ENCODE data around the gene THSD4. TPM values are rescaled to one million over a fixed set of nuclear protein-coding genes. Genes with fewer than 3 reads are reported as not detected.

THSD4 gene
- total RNA-seq, 1 donor from 2014 or later = 66.8 TPM

- Histone ChIP-seq H3K9me3 (no peaks in the 10 kb centered on the region), H3K4me1 (peaks cover 14% of the 10 kb centered on the region), H3K36me3 (no peaks in the 10 kb centered on the region), H3K27ac (no peak overlapping the region), H3K4me3 (no peak overlapping the region), H3K27me3 (no peaks in the 10 kb centered on the region)
- TF ChIP-seq CTCF (IDR thresholded peaks at IDR 0.05) = no peak
- no peak for TF ChIP-seq POLR2A (IDR thresholded peaks at IDR 0.05)
- intact Hi-C loops (cut with DNase I) = no loop called here
- DNase-seq (ENCODE audit: extremely low spot score in 2 of 2) = peak in 1 of 2 donors; percentile 69
Measured at GRCh38 chr15:71650603-71651002, 535.3 kb downstream of the THSD4 start.

- H3K9me3 ChIP-seq = no peaks in the 10 kb centered on the region
- H3K4me1 ChIP-seq = peaks cover 13% of the 10 kb centered on the region
- TF ChIP-seq CTCF (IDR thresholded peaks at IDR 0.05) = peak in 2 of 3 experiments; percentile 16 to 37
- no peak for TF ChIP-seq POLR2A (IDR thresholded peaks at IDR 0.05)
Measured at GRCh38 chr15:71651750-71652186, 536.5 kb downstream of the THSD4 start.

GRCh38 chr15:71654042-71654719, 538.9 kb downstream of the THSD4 start:
- Histone ChIP-seq H3K27me3 (no peaks in the 10 kb centered on the region), H3K9me3 (no peaks in the 10 kb centered on the region), H3K4me3 (no peak overlapping the region), H3K36me3 (no peaks in the 10 kb centered on the region), H3K4me1 (peaks cover 13% of the 10 kb centered on the region), H3K27ac (peak overlapping the region; percentile 49)
- TF ChIP-seq POLR2A (IDR thresholded peaks at IDR 0.05) (no peak), POLR2AphosphoS5 (IDR thresholded peaks at IDR 0.05; ENCODE audit: insufficient read depth in 1 of 2, low read depth in 1 of 2) (no peak)
- intact Hi-C loops (cut with DNase I) = no loop called here
- DNase-seq (ENCODE audit: extremely low spot score in 2 of 2) = peak in 1 of 2 donors; percentile 5

More at GRCh38 chr15:71651750-71652186, 536.5 kb downstream of the THSD4 start:
- no peak overlapping the region for H3K27ac ChIP-seq
- no peak overlapping the region for H3K4me3 ChIP-seq
- no peaks in the 10 kb centered on the region for H3K36me3 ChIP-seq
- intact Hi-C loops (cut with DNase I) = no loop called here
- no peaks in the 10 kb centered on the region for H3K27me3 ChIP-seq
- peak in 1 of 2 donors; percentile 64 for DNase-seq (ENCODE audit: extremely low spot score in 2 of 2)

- Histone ChIP-seq H3K36me3 (no peaks in the 10 kb centered on the region), H3K27ac (peak overlapping the region; percentile 49), H3K4me3 (no peak overlapping the region), H3K4me1 (peaks cover 19% of the 10 kb centered on the region), H3K27me3 (no peaks in the 10 kb centered on the region), H3K9me3 (no peaks in the 10 kb centered on the region)
- intact Hi-C loops (cut with DNase I) = no loop called here
- peak in 1 of 2 donors; percentile 91 for TF ChIP-seq POLR2AphosphoS5 (IDR thresholded peaks at IDR 0.05; ENCODE audit: insufficient read depth in 1 of 2, low read depth in 1 of 2)
- TF ChIP-seq POLR2A (IDR thresholded peaks at IDR 0.05) = no peak
- DNase-seq (ENCODE audit: extremely low spot score in 2 of 2) = peak in 1 of 2 donors; percentile 65
Measured at GRCh38 chr15:71654720-71655174, 539.5 kb downstream of the THSD4 start.

- Histone ChIP-seq H3K4me1 (peaks cover 31% of the 10 kb centered on the region), H3K4me3 (no peak overlapping the region), H3K36me3 (no peaks in the 10 kb centered on the region), H3K9me3 (no peaks in the 10 kb centered on the region), H3K27me3 (no peaks in the 10 kb centered on the region), H3K27ac (no peak overlapping the region)
- intact Hi-C loops (cut with DNase I) = no loop called here
- DNase-seq (ENCODE audit: extremely low spot score in 2 of 2) = peak in 1 of 2 donors; percentile 60
- TF ChIP-seq POLR2A (IDR thresholded peaks at IDR 0.05) (no peak), POLR2AphosphoS5 (IDR thresholded peaks at IDR 0.05; ENCODE audit: insufficient read depth in 1 of 2, low read depth in 1 of 2) (no peak), CTCF (IDR thresholded peaks at IDR 0.05) (no peak)
Measured at GRCh38 chr15:71656425-71656824, 541.2 kb downstream of the THSD4 start.

- no peaks in the 10 kb centered on the region for H3K36me3 ChIP-seq
- H3K4me3 ChIP-seq = no peak overlapping the region
- TF ChIP-seq POLR2A (IDR thresholded peaks at IDR 0.05) (no peak), CTCF (IDR thresholded peaks at IDR 0.05) (no peak), POLR2AphosphoS5 (IDR thresholded peaks at IDR 0.05; ENCODE audit: insufficient read depth in 1 of 2, low read depth in 1 of 2) (no peak)
- H3K9me3 ChIP-seq = no peaks in the 10 kb centered on the region
- intact Hi-C loops (cut with DNase I) = no loop called here
- DNase-seq (ENCODE audit: extremely low spot score in 2 of 2) = peak in 1 of 2 donors; percentile 54
- H3K4me1 ChIP-seq = peaks cover 31% of the 10 kb centered on the region
- H3K27me3 ChIP-seq = no peaks in the 10 kb centered on the region
- peak overlapping the region; percentile 22 for H3K27ac ChIP-seq
Measured at GRCh38 chr15:71657141-71657540, 541.9 kb downstream of the THSD4 start.
